Subcutaneous adipose tissue (tissue), 4 donors: Measurements from ENCODE around the gene GNAI3. TPM values are rescaled to one million over a fixed set of nuclear protein-coding genes. Genes with fewer than 3 reads are reported as not detected.

Experiments
- CTCF ChIP-seq: fragments of 450-650 bp; IDR thresholded peaks from one replicate; pipeline ENCODE4 v1.5.1; 2016; ENCODE audit warnings: low read depth, mild to moderate bottlenecking, control low read depth, antibody characterized with exemption, moderate library complexity
- total RNA-seq, 4 donors: library from RNA; depleted of rRNA; stranded (reverse); fragments of >200 nt; gene quantifications; one replicate each; pipeline ENCODE4 v1.1.0, GENCODE V29; 2016

Gene GNAI3
- total RNA-seq, 4 donors from 2014 or later = 5.7 to 9.1 (median 7.9) TPM

GRCh38 chr1:109503935-109504334 is 44.5 kb upstream of the GNAI3 start:
- TF ChIP-seq CTCF = no peak

GRCh38 chr1:109504974-109505373 is 43.4 kb upstream of the GNAI3 start:
- TF ChIP-seq CTCF = no peak

GRCh38 chr1:109508001-109508872 is 40.2 kb upstream of the GNAI3 start:
- TF ChIP-seq CTCF = no peak

- TF ChIP-seq CTCF = no peak
Observed at GRCh38 chr1:109508873-109509175, 39.6 kb upstream of the GNAI3 start.

GRCh38 chr1:109509176-109510134 is 39.0 kb upstream of the GNAI3 start, which contains the start of gene AMIGO1:
Gene AMIGO1, minus strand, starts transcription at chr1:109509727. Its CDS starts 815 bp downstream, at chr1:109508912.
- TF ChIP-seq CTCF = no peak

GRCh38 chr1:109513110-109513710 is 35.2 kb upstream of the GNAI3 start:
- TF ChIP-seq CTCF = no peak

- TF ChIP-seq CTCF = no peak
Observed at GRCh38 chr1:109514846-109515245, 33.6 kb upstream of the GNAI3 start.
